Caco-2 (cell line): ENCODE results near the gene ITGB4. TPM values are rescaled to one million over a fixed set of nuclear protein-coding genes. Genes with fewer than 3 reads are reported as not detected.

ENCODE experiments used
- BruUV-seq: library from RNA; stranded (reverse); fragments of 400-500 nt; replicated peaks from 2 replicates; lab custom pipeline; 2021; lab: Mats Ljungman, UMichigan
- CTCF ChIA-PET: fragments of 300-600 bp; sonication (Branson Sonifier 250); formaldehyde crosslinking; loops from one replicate; lab custom pipeline; 2022; ENCODE audit warnings: antibody characterized with exemption; lab: Charles Lee
- POLR2A ChIA-PET: fragments of 300-600 bp; sonication (Branson Sonifier 250); formaldehyde crosslinking; loops from one replicate; lab custom pipeline; 2022; ENCODE audit warnings: antibody characterized with exemption; lab: Charles Lee
- DNase-seq, 2 experiments: peaks; one replicate each; pipeline versions ENCODE4 v3.0.0 to v3.0.0-alpha.2; 2020 to 2022
- H3K27me3 ChIP-seq: replicated peaks from 2 replicates; pipeline ENCODE4 v1.6.0; 2011; ENCODE audit warnings: low read length; ENCODE audit not compliant: control insufficient read depth, insufficient read depth
- H3K36me3 ChIP-seq: 2 replicates; pipeline ENCODE4 v1.5.1; 2011; ENCODE audit warnings: low read length; ENCODE audit not compliant: control insufficient read depth, insufficient read depth
- H3K4me1 ChIP-seq: fragments of 250-450 bp; sonication (Bioruptor Pico); 2 replicates; pipeline ENCODE4 v1.5.1; 2020; ENCODE audit warnings: mild to moderate bottlenecking
- H3K4me3 ChIP-seq: 2 replicates; pipeline ENCODE4 v1.5.1; 2011; ENCODE audit warnings: low read depth, mild to moderate bottlenecking, control low read depth, low read length
- H3K9me3 ChIP-seq: fragments of 250-450 bp; sonication (Bioruptor Pico); 2 replicates; pipeline ENCODE4 v1.5.1; 2020; ENCODE audit warnings: mild to moderate bottlenecking, moderate library complexity
- H3K27ac Mint-ChIP-seq: one replicate; pipeline ENCODE4 v1.8.0; 2022; ENCODE audit warnings: mixed read lengths; ENCODE audit not compliant: unreplicated experiment
- H3K27me3 Mint-ChIP-seq: one replicate; pipeline ENCODE4 v1.8.0; 2022; ENCODE audit warnings: mixed read lengths; ENCODE audit not compliant: insufficient read depth, unreplicated experiment
- H3K36me3 Mint-ChIP-seq: one replicate; pipeline ENCODE4 v1.8.0; 2022; ENCODE audit warnings: mild to moderate bottlenecking, mixed read lengths; ENCODE audit not compliant: insufficient read depth, unreplicated experiment
- H3K4me1 Mint-ChIP-seq: one replicate; pipeline ENCODE4 v1.8.0; 2022; ENCODE audit warnings: low read depth, mixed read lengths; ENCODE audit not compliant: unreplicated experiment
- H3K4me3 Mint-ChIP-seq: one replicate; pipeline ENCODE4 v1.8.0; 2022; ENCODE audit warnings: mild to moderate bottlenecking, moderate library complexity, mixed read lengths; ENCODE audit not compliant: unreplicated experiment
- H3K9me3 Mint-ChIP-seq: one replicate; pipeline ENCODE4 v1.8.0; 2022; ENCODE audit warnings: mixed read lengths; ENCODE audit not compliant: unreplicated experiment
- intact Hi-C: fragments of 100-400 bp; cut with micrococcal nuclease; formaldehyde crosslinking; loops from one replicate; pipeline ENCODE4 v1.10.0; 2022; ENCODE audit not compliant: unreplicated experiment
- total RNA-seq: library from RNA; stranded (reverse); gene quantifications from 2 replicates; pipeline ENCODE4 v1.2.3, GENCODE V29; 2022
- TF ChIP-seq, protein P1 (sequence below), 2 experiments: fragments of 200-600 bp in 1 of 2; IDR thresholded peaks; 1 replicate in 1 of 2; 2 replicates in 1 of 2; pipeline versions ENCODE4 v1.5.1 to v1.8.0; 2011 to 2022; ENCODE audit warnings: antibody characterized with exemption in 1 of 2, control low read depth in 1 of 2, inconsistent platforms in 1 of 2, low read depth in 1 of 2, low read length in 1 of 2, mild to moderate bottlenecking in 1 of 2, moderate library complexity in 1 of 2; ENCODE audit not compliant: insufficient read depth in 1 of 2, severe bottlenecking in 1 of 2, unreplicated experiment in 1 of 2

ITGB4 gene
- total RNA-seq, 1 experiment from 2014 or later: 50.8 TPM

DNA sequence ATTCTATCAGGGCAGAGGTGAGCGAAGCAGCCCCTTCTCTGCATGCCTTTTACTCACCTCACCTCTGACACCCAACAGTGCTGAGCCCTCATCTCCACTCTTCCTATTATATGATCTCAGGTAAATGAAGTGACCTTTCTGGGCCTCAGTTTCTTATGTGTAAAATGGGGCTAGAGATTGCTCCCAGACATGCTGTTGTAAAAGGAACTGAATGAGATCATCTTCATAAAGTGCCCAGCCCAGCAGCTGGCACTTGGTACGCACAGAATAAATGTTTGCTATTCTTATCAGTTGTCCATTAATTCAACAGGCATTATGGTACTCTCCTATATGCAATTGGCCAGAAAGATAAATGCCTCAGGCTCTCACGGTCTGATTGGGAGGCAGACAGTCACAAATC, 48.3 kb downstream of the ITGB4 start:
- H3K27me3 Mint-ChIP-seq: no peaks in the 10 kb centered on the region
- no peak overlapping the region for H3K4me3 ChIP-seq
- peaks cover 10% of the 10 kb centered on the region for H3K4me1 Mint-ChIP-seq
- CTCF ChIA-PET: interaction anchor here (0.8 kb wide), 1 partner anchor 20 kb away, joined by 3 read pairs; no protein-coding TSS in a partner anchor
- H3K36me3 Mint-ChIP-seq: peaks cover 35% of the 10 kb centered on the region
- intact Hi-C loops: no loop called here
- no peak overlapping the region for H3K27ac Mint-ChIP-seq
- H3K9me3 ChIP-seq: no peaks in the 10 kb centered on the region
- no TSS peak for BruUV-seq
- POLR2A ChIA-PET: interaction anchor here (0.6 to 2.6 kb wide), 2 partner anchors 11 to 77 kb away, joined by 4 to 15 read pairs; no protein-coding TSS in a partner anchor
- no peaks in the 10 kb centered on the region for H3K9me3 Mint-ChIP-seq
- TF ChIP-seq, protein P1, sequence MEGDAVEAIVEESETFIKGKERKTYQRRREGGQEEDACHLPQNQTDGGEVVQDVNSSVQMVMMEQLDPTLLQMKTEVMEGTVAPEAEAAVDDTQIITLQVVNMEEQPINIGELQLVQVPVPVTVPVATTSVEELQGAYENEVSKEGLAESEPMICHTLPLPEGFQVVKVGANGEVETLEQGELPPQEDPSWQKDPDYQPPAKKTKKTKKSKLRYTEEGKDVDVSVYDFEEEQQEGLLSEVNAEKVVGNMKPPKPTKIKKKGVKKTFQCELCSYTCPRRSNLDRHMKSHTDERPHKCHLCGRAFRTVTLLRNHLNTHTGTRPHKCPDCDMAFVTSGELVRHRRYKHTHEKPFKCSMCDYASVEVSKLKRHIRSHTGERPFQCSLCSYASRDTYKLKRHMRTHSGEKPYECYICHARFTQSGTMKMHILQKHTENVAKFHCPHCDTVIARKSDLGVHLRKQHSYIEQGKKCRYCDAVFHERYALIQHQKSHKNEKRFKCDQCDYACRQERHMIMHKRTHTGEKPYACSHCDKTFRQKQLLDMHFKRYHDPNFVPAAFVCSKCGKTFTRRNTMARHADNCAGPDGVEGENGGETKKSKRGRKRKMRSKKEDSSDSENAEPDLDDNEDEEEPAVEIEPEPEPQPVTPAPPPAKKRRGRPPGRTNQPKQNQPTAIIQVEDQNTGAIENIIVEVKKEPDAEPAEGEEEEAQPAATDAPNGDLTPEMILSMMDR (IDR thresholded peaks at IDR 0.05; ENCODE audit: insufficient read depth in 1 of 2, low read depth in 1 of 2, low read length in 1 of 2, severe bottlenecking in 1 of 2, unreplicated experiment in 1 of 2): no peak
- H3K36me3 ChIP-seq: no peaks in the 10 kb centered on the region
- DNase-seq: no peak
- H3K27me3 ChIP-seq: no peaks in the 10 kb centered on the region
- H3K4me3 Mint-ChIP-seq: no peak overlapping the region
- H3K4me1 ChIP-seq: peaks cover 14% of the 10 kb centered on the region

DNA sequence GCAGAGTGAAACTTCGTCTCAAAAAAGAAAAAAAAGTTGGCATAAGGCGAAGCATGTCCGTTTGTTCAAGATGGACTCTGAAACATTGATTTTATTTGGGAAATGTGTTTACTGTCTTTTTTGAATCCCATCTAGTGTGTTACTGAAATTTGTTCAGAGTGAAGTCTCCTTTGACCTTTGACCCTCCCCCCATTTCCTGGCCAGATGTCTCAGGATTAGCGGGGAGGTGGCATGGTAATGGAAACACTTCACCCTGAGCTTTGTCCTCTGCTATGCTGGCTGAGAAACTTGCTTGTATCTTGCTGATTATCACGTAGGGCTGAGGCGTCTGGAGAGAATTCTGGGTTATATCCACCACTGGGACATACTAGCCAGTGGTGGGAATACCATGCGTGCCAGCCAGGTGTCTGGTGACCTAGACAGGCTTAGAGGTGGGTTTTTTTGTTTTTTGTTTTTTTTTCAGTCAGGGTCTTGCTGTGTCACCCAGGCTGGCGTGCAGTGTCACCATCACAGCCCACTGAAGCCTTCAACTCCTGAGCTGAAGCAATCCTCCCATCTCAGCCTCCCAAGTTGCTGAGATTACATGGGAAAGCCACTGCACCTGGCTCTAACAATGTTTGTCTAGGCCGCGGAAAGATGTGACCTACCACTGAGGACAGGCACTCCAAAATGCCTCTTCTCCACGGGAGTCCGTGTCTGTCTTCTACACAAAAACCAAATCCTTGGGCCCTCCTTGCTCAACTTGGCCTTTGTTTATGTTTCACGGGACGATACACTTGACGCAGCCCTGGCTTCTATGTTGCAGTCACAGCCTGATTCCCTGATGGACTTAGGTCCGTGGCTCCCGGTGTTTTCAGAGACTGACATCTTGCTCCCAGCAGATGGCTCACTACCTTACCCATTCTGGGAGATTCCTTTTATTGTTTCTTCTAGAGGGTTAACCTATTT, 50.3 kb downstream of the ITGB4 start:
- Histone ChIP-seq H3K27me3 (no peaks in the 10 kb centered on the region), H3K9me3 (no peaks in the 10 kb centered on the region), H3K36me3 (no peaks in the 10 kb centered on the region), H3K4me3 (no peak overlapping the region), H3K4me1 (peaks cover 11% of the 10 kb centered on the region)
- Mint-ChIP-seq H3K36me3 (peaks cover 56% of the 10 kb centered on the region), H3K9me3 (no peaks in the 10 kb centered on the region), H3K4me3 (peak overlapping the region; percentile 44), H3K27ac (peak overlapping the region; percentile 76), H3K4me1 (peaks cover 10% of the 10 kb centered on the region), H3K27me3 (no peaks in the 10 kb centered on the region)
- POLR2A ChIA-PET: interaction anchor here (2.6 kb wide), 1 partner anchor 8 kb away, joined by 15 read pairs; no protein-coding TSS in a partner anchor
- CTCF ChIA-PET: interaction anchor here (0.6 kb wide), 2 partner anchors 21 to 84 kb away, joined by 4 to 5 read pairs; no protein-coding TSS in a partner anchor
- TF ChIP-seq, protein P1 (IDR thresholded peaks at IDR 0.05; ENCODE audit: insufficient read depth in 1 of 2, low read depth in 1 of 2, low read length in 1 of 2, severe bottlenecking in 1 of 2, unreplicated experiment in 1 of 2): peak in 1 of 2 experiments; percentile 7
- BruUV-seq: no TSS peak
- DNase-seq: peak in 1 of 2 experiments; percentile 21
- intact Hi-C loops: no loop called here

DNA sequence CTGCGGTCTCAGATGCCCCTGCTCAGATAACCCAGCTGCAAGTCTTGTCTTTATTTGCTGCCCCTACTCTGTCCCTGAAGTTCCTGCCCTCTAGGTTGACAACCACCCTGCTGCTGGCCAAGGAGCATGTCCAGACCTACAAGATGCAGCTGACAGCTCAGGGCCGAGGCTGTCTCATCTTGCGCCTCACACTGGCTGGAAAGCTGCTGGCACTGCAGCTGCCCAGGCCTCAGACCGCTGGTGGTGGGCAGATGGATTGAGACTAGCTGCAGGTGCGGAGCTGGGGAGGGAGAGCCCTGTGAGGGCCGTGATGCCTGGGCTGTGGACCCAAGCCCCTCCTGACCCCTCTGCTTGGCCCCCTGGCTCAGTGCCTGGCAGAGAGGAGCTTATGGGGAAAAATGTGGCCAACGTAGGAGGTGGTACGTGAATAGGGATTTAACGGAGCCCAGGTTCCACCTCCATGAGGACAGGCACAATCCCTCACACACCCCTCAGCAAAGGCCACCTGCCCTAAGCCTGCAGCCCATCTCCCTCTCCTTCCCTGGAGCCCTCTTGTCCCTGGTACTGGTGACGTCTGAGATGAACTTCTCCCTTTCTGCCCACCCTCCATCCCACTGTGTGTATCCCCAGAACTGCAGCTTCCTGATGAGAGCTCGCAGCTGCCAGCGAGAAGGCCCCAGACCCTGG, 52.0 kb downstream of the ITGB4 start:
- Histone ChIP-seq H3K4me3 (no peak overlapping the region), H3K27me3 (no peaks in the 10 kb centered on the region), H3K9me3 (no peaks in the 10 kb centered on the region), H3K4me1 (peaks cover 11% of the 10 kb centered on the region), H3K36me3 (no peaks in the 10 kb centered on the region; the same call in 1 of the 2 replicates)
- TF ChIP-seq, protein P1 (IDR thresholded peaks at IDR 0.05; ENCODE audit: insufficient read depth in 1 of 2, low read depth in 1 of 2, low read length in 1 of 2, severe bottlenecking in 1 of 2, unreplicated experiment in 1 of 2): no peak
- Mint-ChIP-seq H3K36me3 (peaks cover 73% of the 10 kb centered on the region), H3K4me3 (peak overlapping the region; percentile 34), H3K9me3 (no peaks in the 10 kb centered on the region), H3K27me3 (no peaks in the 10 kb centered on the region), H3K4me1 (peaks cover 21% of the 10 kb centered on the region), H3K27ac (peak overlapping the region; percentile 74)
- POLR2A ChIA-PET: no interaction called here
- intact Hi-C loops: no loop called here
- CTCF ChIA-PET: interaction anchor here (1.4 kb wide), 1 partner anchor 10 kb away, joined by 7 read pairs; no protein-coding TSS in a partner anchor
- no TSS peak for BruUV-seq
- no peak for DNase-seq
